OCI-LY1 (cell line): ENCODE results near the gene TECPR2.

ENCODE experiments used
- CTCF ChIP-seq: fragments of 200-600 bp; sonication (generic), shearing (Covaris generic); IDR thresholded peaks from 2 replicates; pipeline ENCODE4 v1.5.1; 2017; ENCODE audit warnings: mild to moderate bottlenecking, antibody characterized with exemption, low read length, moderate library complexity, mixed read lengths
- EZH2 ChIP-seq: fragments of 200-600 bp; sonication (generic), shearing (Covaris generic); IDR thresholded peaks from 2 replicates; pipeline ENCODE4 v1.8.0; 2017; ENCODE audit warnings: borderline replicate concordance, mixed run types, mild to moderate bottlenecking, antibody characterized with exemption, low read length, moderate library complexity, mixed read lengths

- no peak for TF ChIP-seq CTCF
- no peak for TF ChIP-seq EZH2
These were observed 28.7 kb upstream of the TECPR2 start for GRCh38 chr14:102333795-102334705.
